GM12878 (cell line): ENCODE results near the gene ZNF335. TPM values are rescaled to one million over a fixed set of nuclear protein-coding genes. Genes with fewer than 3 reads are reported as not detected.

ENCODE experiments used
- ATAC-seq: fragments of 200-7000 bp; cut with Tn5 transposase; 3 replicates; pipeline ENCODE4 v1.9.1; 2020; ENCODE audit warnings: mild to moderate bottlenecking, moderate library complexity
- BruUV-seq: library from RNA; stranded (reverse); fragments of 400-500 nt; replicated peaks from 2 replicates; lab custom pipeline; 2021; lab: Mats Ljungman, UMichigan
- CTCF ChIA-PET: fragments of 300-600 bp; sonication (Branson Sonifier 250); formaldehyde crosslinking; extraction: SDS; loops from one replicate; lab custom pipeline; 2021; ENCODE audit warnings: inconsistent platforms; lab: Yijun Ruan, JAX
- POLR2A ChIA-PET: fragments of 350-600 bp; formaldehyde crosslinking; extraction: SDS; loops from one replicate; lab custom pipeline; 2021; ENCODE audit warnings: inconsistent platforms; lab: Charles Lee
- RAD21 ChIA-PET: fragments of 300-600 bp; sonication (Branson Sonifier 250); formaldehyde crosslinking; loops from one replicate; lab custom pipeline; 2023; ENCODE audit warnings: antibody characterized with exemption; ENCODE audit not compliant: unreplicated experiment; lab: Charles Lee
- SMC1A ChIA-PET: fragments of 300-600 bp; sonication (Branson Sonifier 250); formaldehyde crosslinking; loops from one replicate; lab custom pipeline; 2023; ENCODE audit not compliant: unreplicated experiment, uncharacterized antibody; lab: Charles Lee
- DNase-seq: peaks from one replicate; pipeline ENCODE4 v3.0.0-alpha.2; 2011; ENCODE audit warnings: low read depth, low spot score
- FAIRE-seq: peaks from 3 replicates; lab custom pipeline; 2011; peaks lifted over from hg19 to GRCh38; lab: Jason Lieb, UNC
- H2AFZ ChIP-seq: 2 replicates; pipeline ENCODE4 v1.6.0; 2011; ENCODE audit warnings: low read depth, low read length, control low read depth; ENCODE audit not compliant: control insufficient read depth
- H3K27ac ChIP-seq: 2 replicates; pipeline ENCODE4 v1.5.1; 2011; ENCODE audit warnings: control low read depth; ENCODE audit not compliant: control insufficient read depth, insufficient read depth
- H3K27me3 ChIP-seq, 2 experiments: replicated peaks in 1 of 2; 2 replicates each; pipeline versions ENCODE4 v1.6.0 to v1.6.1; 2011; ENCODE audit warnings: low read length in 1 of 2; ENCODE audit not compliant: control insufficient read depth in 2 of 2, insufficient read depth in 2 of 2
- H3K36me3 ChIP-seq, 2 experiments: 2 replicates each; pipeline ENCODE4 v1.5.1; 2011; ENCODE audit warnings: low read length in 1 of 2; ENCODE audit not compliant: control insufficient read depth in 2 of 2, insufficient read depth in 2 of 2
- H3K4me1 ChIP-seq: 2 replicates; pipeline ENCODE4 v1.6.1; 2011; ENCODE audit warnings: mild to moderate bottlenecking, low read length, moderate library complexity, mixed read lengths; ENCODE audit not compliant: control insufficient read depth, insufficient read depth
- H3K4me2 ChIP-seq: 2 replicates; pipeline ENCODE4 v1.6.0; 2011; ENCODE audit warnings: control low read depth; ENCODE audit not compliant: control insufficient read depth, insufficient read depth
- H3K4me3 ChIP-seq: fragments of 200-600 bp; sonication (generic); 2 replicates; pipeline ENCODE4 v1.5.1; 2016
- H3K79me2 ChIP-seq: 2 replicates; pipeline ENCODE4 v1.6.0; 2011; ENCODE audit warnings: low read length; ENCODE audit not compliant: control insufficient read depth, insufficient read depth
- H3K9ac ChIP-seq: 2 replicates; pipeline ENCODE4 v1.8.0; 2011; ENCODE audit warnings: low read length, control low read depth, mixed read lengths; ENCODE audit not compliant: control insufficient read depth, insufficient read depth
- H3K9me3 ChIP-seq: replicated peaks from 3 replicates; pipeline ENCODE4 v1.5.1; 2011; ENCODE audit warnings: mild to moderate bottlenecking, low read length; ENCODE audit not compliant: control insufficient read depth, insufficient read depth
- H4K20me1 ChIP-seq: 2 replicates; pipeline ENCODE4 v1.6.0; 2011; ENCODE audit not compliant: control insufficient read depth, insufficient read depth
- ASH2L ChIP-seq: fragments of 300-600, 200-600 bp; sonication (generic); IDR thresholded peaks from 2 replicates; pipeline ENCODE4 v1.6.1; 2017; ENCODE audit warnings: low read depth, mild to moderate bottlenecking, borderline replicate concordance
- BCL11A ChIP-seq: IDR thresholded peaks from 2 replicates; pipeline ENCODE4 v1.6.1; 2011; ENCODE audit warnings: low read depth, low read length
- CEBPB ChIP-seq, 2 experiments: fragments of 150-350 bp in 1 of 2; IDR thresholded peaks; 2 replicates each; pipeline ENCODE4 v1.6.1; 2012 to 2014; ENCODE audit warnings: low read depth in 2 of 2, low read length in 2 of 2, borderline replicate concordance in 1 of 2, inconsistent platforms in 1 of 2
- CHD1 ChIP-seq: IDR thresholded peaks from 2 replicates; pipeline ENCODE4 v1.6.1; 2012; ENCODE audit warnings: low read depth, low read length, improper control_type of control experiment
- CREB1 ChIP-seq: IDR thresholded peaks from 2 replicates; pipeline ENCODE4 v1.6.1; 2012; ENCODE audit warnings: low read depth, mild to moderate bottlenecking, inconsistent platforms
- E4F1 ChIP-seq: fragments of 450-650 bp; IDR thresholded peaks from 2 replicates; pipeline ENCODE4 v1.6.1; 2018; ENCODE audit warnings: borderline replicate concordance, mild to moderate bottlenecking; ENCODE audit not compliant: partially characterized antibody
- GABPA ChIP-seq: IDR thresholded peaks from 2 replicates; pipeline ENCODE4 v1.6.1; 2014; ENCODE audit warnings: antibody characterized with exemption, low read depth, mild to moderate bottlenecking, inconsistent platforms
- GATAD2B ChIP-seq: fragments of 450-650 bp; conservative IDR thresholded peaks from 2 replicates; pipeline ENCODE4 v1.6.1; 2017; ENCODE audit warnings: low read depth, mild to moderate bottlenecking, moderate library complexity
- HSF1 ChIP-seq: fragments of 150-350 bp; IDR thresholded peaks from 2 replicates; pipeline ENCODE4 v1.6.1; 2014; ENCODE audit warnings: mild to moderate bottlenecking, low read depth, low read length
- JUNB ChIP-seq: IDR thresholded peaks from 2 replicates; pipeline ENCODE4 v1.6.1; 2016; ENCODE audit warnings: antibody characterized with exemption, mild to moderate bottlenecking
- LARP7 ChIP-seq: fragments of 450-650 bp; IDR thresholded peaks from 2 replicates; pipeline ENCODE4 v1.6.1; 2017; ENCODE audit warnings: mild to moderate bottlenecking
- MTA2 ChIP-seq: fragments of 450-650 bp; IDR thresholded peaks from 2 replicates; pipeline ENCODE4 v1.6.1; 2016; ENCODE audit warnings: low read depth, mild to moderate bottlenecking, moderate library complexity
- PKNOX1 ChIP-seq: fragments of 450-650 bp; IDR thresholded peaks from 2 replicates; pipeline ENCODE4 v1.6.1; 2016; ENCODE audit warnings: mild to moderate bottlenecking
- RBBP5 ChIP-seq: fragments of 200-600 bp; sonication (generic); conservative IDR thresholded peaks from 2 replicates; pipeline ENCODE4 v1.6.1; 2016
- TCF12 ChIP-seq: IDR thresholded peaks from 2 replicates; pipeline ENCODE4 v1.6.1; 2011; ENCODE audit warnings: low read depth, mild to moderate bottlenecking, low read length
- TCF7 ChIP-seq: IDR thresholded peaks from 2 replicates; pipeline ENCODE4 v1.6.1; 2014; ENCODE audit warnings: antibody characterized with exemption, borderline replicate concordance
- WRNIP1 ChIP-seq: IDR thresholded peaks from 2 replicates; pipeline ENCODE4 v1.6.1; 2011; ENCODE audit warnings: low read depth, low read length, improper control_type of control experiment, borderline replicate concordance
- ZBTB11 ChIP-seq: fragments of 450-650 bp; formaldehyde crosslinking; IDR thresholded peaks from 2 replicates; pipeline ENCODE4 v1.5.0; 2022; ENCODE audit warnings: mild to moderate bottlenecking, missing genetic modification characterization
- WGBS: methylation state at CpG from one replicate; pipeline ENCODE4 v1.1.6; 2016; ENCODE audit warnings: low lambda C conversion rate; ENCODE audit not compliant: insufficient replicate concordance, insufficient coverage; ENCODE audit errors: missing lambda C conversion rate; 5-methylcytosine and 5-hydroxymethylcytosine counted together
- in situ Hi-C: fragments of 300-500 bp; cut with MboI; formaldehyde crosslinking; loops from 9 replicates; pipeline ENCODE4 v1.14.3; 2018; ENCODE audit warnings: mixed read lengths
- intact Hi-C: fragments of 100-400 bp; cut with micrococcal nuclease; formaldehyde crosslinking; loops from one replicate; pipeline ENCODE4 v1.14.2; 2022; ENCODE audit not compliant: unreplicated experiment
- polyA plus RNA-seq, 11 experiments: library from polyadenylated mRNA; depleted of rRNA in 4 of 11; unstranded in 6 of 11; stranded (reverse) in 5 of 11; fragments of >200 nt; fragmentation: Nextera tagmentation in 4 of 11; fragmentation: Illumina TruSeq in 1 of 11; extraction: Ambion mirVana in 4 of 11; extraction: Trizol in 1 of 11; gene quantifications; 1 replicate in 1 of 11; 2 replicates in 10 of 11; pipeline versions ENCODE4 v1.2.1 to v1.2.3, GENCODE V29; 2011 to 2016; ENCODE audit warnings: inconsistent platforms in 2 of 11, missing spikeins in 2 of 11, low read depth in 1 of 11
- total RNA-seq, 4 experiments: library from RNA; depleted of rRNA in 3 of 4; stranded (reverse); fragments of >200 nt in 3 of 4; fragmentation: Illumina TruSeq in 1 of 4; extraction: Trizol in 1 of 4; gene quantifications; 2 replicates each; pipeline versions ENCODE4 v1.2.1 to v1.2.3, GENCODE V29; 2013 to 2021

The ZNF335 gene
- total and polyA plus RNA-seq, 10 of the 15 experiments (the other 5 are each of a cell fraction or from before 2014, with no cell fraction given): 0.74 to 30.1 (median 14.5) TPM

GRCh38 chr20:46020555-46020954, 48.6 kb upstream of the ZNF335 start:
- H3K9ac ChIP-seq: no peak overlapping the region; the same call in 1 of the 2 replicates
- in situ Hi-C loops (no loop called here), intact Hi-C loops (no loop called here)
- H4K20me1 ChIP-seq: no peaks in the 10 kb centered on the region
- ChIA-PET CTCF (interaction anchor here (1.0 kb wide), 2 partner anchors 68 to 329 kb away, joined by 3 read pairs; no protein-coding TSS in a partner anchor), RAD21 (no interaction called here), SMC1A (interaction anchor here (0.6 kb wide), 1 partner anchor 32 kb away, joined by 3 read pairs; no protein-coding TSS in a partner anchor), POLR2A (no interaction called here)
- H3K9me3 ChIP-seq: no peaks in the 10 kb centered on the region
- H3K4me2 ChIP-seq: no peak overlapping the region
- 27% methylated on average over 4 of the region's 4 CpGs for WGBS
- H2AFZ ChIP-seq: no peak overlapping the region
- H3K4me1 ChIP-seq: no peaks in the 10 kb centered on the region
- ATAC-seq: no peak
- H3K4me3 ChIP-seq: no peak overlapping the region
- BruUV-seq: no TSS peak
- no peak overlapping the region for H3K27ac ChIP-seq
- H3K27me3 ChIP-seq: peaks cover 0 to 4% of the 10 kb centered on the region in 2 experiments; a peak in 2 of 4 replicates
- H3K79me2 ChIP-seq: no peaks in the 10 kb centered on the region
- DNase-seq: no peak
- no peak for FAIRE-seq
- no peaks in the 10 kb centered on the region for H3K36me3 ChIP-seq
- TF ChIP-seq GATAD2B (no peak), CEBPB (IDR thresholded peaks at IDR 0.05; ENCODE audit: borderline replicate concordance in 1 of 2, low read depth in 2 of 2, low read length in 2 of 2) (no peak), HSF1 (no peak), ZBTB11 (CRISPR knock-in tag) (no peak), E4F1 (no peak), ASH2L (no peak), GABPA (no peak), JUNB (no peak), CREB1 (no peak), CHD1 (no peak), TCF7 (no peak), WRNIP1 (no peak), TCF12 (no peak), BCL11A (no peak), RBBP5 (no peak), PKNOX1 (no peak), LARP7 (no peak), MTA2 (no peak)
